Skeletal muscle cell (primary cell): ENCODE measurements around the gene PAWR.
"Not testable (repeated sequence)": the region's sequence is repeated elsewhere in the genome, so short reads cannot be mapped to it uniquely, and the experiment has no call there.

Experiments used
- DNase-seq: peaks from one replicate; pipeline ENCODE4 v3.0.0-alpha.2; 2010; ENCODE audit warnings: low read depth
- H3K4me3 ChIP-seq: 2 replicates; pipeline ENCODE4 v1.5.1; 2011; ENCODE audit warnings: low read depth, mild to moderate bottlenecking, control low read depth, low read length, moderate library complexity

PAWR gene

GRCh38 chr12:79688376-79689060 lies 2.2 kb downstream of the PAWR start:
- peak overlapping the region; percentile 96 for H3K4me3 ChIP-seq
- no peak for DNase-seq

DNA sequence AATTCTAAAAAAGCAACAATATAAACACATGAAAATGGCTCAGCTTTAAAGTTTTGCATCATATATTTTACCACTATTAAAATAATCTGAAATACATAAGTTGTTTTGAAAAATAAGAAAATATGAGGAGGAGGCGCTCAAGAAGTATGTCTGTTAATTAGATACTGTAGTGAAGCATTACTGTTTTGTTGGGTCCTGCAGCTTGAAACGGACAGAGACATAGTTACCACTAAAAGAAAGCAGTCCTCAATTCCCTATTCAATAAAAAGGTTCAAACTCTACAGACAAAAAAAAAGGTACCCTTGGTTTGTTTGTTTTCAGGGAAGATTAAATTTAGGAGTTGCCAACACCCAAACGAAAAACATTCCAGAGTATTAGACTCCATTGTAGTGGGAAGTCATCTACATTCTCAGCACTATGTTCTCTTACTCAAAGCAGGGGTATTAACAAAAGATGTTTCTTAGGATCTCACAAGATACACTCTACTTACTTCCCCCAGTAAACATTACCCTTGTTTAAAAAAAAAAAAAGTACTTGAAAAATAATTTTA lies 3.0 kb downstream of the PAWR start:
- no peak for DNase-seq
- H3K4me3 ChIP-seq = peak overlapping the region; percentile 96

DNA sequence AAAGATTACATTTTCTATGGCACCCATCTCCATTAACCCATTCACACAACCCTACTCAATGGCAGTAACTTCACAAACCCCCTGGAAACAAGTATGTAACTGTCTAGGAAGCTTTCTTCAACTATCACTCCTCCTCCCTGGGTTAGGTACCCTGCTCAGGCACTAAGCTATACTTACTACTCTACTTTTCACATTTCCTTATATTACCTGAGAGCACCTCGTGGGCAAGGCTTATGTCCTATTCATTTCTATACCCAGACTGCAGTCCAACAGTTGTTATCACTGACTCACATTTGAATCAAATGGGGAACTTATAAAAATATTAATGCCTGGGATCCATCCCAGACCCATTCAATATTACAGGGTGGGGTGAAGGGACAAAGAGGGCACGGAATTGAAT lies 4.6 kb downstream of the PAWR start:
- H3K4me3 ChIP-seq = no peak overlapping the region
- no peak for DNase-seq

GRCh38 chr12:79685068-79685467 lies 5.7 kb downstream of the PAWR start:
- DNase-seq = no peak
- H3K4me3 ChIP-seq = no peak overlapping the region

- DNase-seq, H3K4me3 ChIP-seq: not testable (repeated sequence)
Observed at GRCh38 chr12:79684338-79684737, 6.4 kb downstream of the PAWR start.

GRCh38 chr12:79682593-79682992 lies 8.2 kb downstream of the PAWR start:
- no peak for DNase-seq
- H3K4me3 ChIP-seq = no peak overlapping the region

DNA sequence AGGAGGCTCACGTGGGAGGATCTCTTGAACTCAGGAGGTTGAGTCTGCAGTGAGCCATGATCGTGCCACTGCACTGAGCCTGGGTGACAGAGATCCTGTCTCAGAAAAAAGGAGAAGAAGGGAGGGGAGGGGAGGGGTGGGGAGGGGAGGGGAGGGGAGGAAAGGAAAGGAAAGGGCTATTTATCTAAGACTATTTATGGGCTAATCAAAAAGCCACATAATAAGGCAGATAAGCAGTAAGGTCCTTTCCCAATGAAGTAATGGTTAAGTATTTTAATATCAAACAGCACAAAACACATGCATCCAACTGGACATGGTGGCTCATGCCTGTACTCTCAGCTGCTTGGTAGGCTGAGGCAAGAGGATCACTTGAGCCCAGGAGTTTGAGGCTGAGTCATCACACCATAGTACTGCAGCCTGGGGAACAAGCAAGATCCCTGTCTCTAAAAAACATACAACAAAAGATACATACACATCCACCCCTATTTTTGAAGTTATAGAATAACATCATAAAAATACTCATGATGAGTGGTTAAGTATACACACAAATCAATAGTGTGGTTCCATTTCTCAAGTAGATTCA lies 9.7 kb downstream of the PAWR start:
- no peak overlapping the region for H3K4me3 ChIP-seq
- no peak for DNase-seq

DNA sequence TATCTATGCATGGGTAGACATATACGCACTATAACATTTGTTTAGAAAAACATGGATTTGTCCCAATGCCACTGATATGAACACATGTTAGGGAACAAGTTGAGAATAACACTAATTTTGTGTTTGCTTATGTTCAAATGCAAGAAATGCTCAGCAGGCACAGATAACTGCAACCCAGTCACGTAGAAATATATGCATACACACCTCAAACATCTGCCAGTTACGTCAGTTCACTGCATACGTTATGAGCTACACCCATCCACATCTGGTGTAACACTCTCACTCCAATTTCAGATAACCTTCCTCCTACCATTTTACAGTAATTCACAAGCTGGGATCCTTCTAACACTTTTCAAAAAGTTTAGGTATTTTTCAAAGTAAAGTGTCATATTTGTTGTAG lies 10.7 kb downstream of the PAWR start:
- no peak overlapping the region for H3K4me3 ChIP-seq
- no peak for DNase-seq

- H3K4me3 ChIP-seq = no peak overlapping the region
- no peak for DNase-seq
Observed at GRCh38 chr12:79678306-79678705, 12.5 kb downstream of the PAWR start.

DNA sequence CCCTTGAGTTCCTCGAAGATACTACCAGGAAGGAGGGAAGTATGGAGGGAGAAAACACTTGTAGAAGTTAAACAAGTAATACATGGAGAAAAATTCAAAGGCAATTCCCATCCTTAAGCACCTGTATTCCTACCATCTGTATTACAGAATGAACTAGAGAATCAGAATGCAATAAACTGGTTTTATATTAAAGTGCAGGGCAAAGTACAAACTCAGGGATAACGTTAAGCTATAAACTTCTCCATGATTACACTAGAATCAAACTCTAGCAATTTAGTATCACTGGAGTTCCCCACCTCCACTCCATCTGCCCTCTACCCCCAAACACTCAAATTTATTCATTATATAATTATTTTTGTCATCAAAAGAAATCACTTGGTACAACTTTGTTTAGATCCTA lies 13.1 kb downstream of the PAWR start:
- DNase-seq = no peak
- H3K4me3 ChIP-seq = no peak overlapping the region

DNA sequence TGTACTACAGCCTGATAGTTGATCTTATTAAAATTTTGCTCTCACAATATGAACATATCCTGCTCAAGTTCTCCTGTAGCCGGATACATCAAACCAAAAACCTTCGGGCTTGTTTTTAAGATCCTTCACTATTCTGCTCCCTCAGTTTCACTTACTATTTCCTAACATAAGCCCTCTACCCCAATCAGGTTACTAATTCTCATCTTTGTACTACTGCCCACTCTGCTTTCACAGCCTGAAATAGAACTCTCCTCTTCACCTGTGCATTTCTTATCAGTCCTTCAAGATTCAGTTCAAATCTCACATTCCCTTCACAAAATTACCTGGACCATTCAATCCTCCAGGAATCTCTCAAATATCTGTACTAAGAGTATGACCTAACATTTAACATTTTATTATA lies 14.2 kb downstream of the PAWR start:
- H3K4me3 ChIP-seq = no peak overlapping the region
- DNase-seq = no peak

- no peak overlapping the region for H3K4me3 ChIP-seq
- DNase-seq = no peak
Observed at GRCh38 chr12:79674629-79675028, 16.1 kb downstream of the PAWR start.

- no peak for DNase-seq
- H3K4me3 ChIP-seq = no peak overlapping the region
Observed at GRCh38 chr12:79673354-79673753, 17.4 kb downstream of the PAWR start.

- no peak for DNase-seq
- H3K4me3 ChIP-seq = no peak overlapping the region
Observed at GRCh38 chr12:79668113-79668512, 22.7 kb downstream of the PAWR start.

- H3K4me3 ChIP-seq = no peak overlapping the region
- no peak for DNase-seq
Observed at GRCh38 chr12:79665212-79665887, 25.4 kb downstream of the PAWR start.

DNA sequence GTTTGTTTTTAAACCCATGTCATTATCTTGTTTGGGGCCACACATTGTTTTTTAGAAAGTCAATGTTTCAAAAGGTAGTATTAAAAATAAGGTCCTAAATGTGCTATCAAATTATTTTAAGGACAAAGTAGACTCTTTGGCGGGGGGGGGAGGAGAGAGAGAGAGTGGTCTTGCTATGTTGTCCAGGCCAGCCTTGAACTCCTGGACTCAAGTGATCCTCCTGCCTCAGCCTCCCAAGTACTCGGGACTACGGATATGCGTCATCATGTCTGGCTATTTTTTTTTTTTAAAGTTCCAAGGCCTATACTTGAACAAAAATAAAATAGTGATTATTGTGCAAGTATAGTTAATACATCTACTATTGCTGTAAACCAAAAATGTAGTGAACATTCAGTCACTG lies 26.2 kb downstream of the PAWR start:
- DNase-seq = no peak
- H3K4me3 ChIP-seq = no peak overlapping the region

- no peak overlapping the region for H3K4me3 ChIP-seq
- DNase-seq = no peak
Observed at GRCh38 chr12:79662046-79662811, 28.5 kb downstream of the PAWR start.

DNA sequence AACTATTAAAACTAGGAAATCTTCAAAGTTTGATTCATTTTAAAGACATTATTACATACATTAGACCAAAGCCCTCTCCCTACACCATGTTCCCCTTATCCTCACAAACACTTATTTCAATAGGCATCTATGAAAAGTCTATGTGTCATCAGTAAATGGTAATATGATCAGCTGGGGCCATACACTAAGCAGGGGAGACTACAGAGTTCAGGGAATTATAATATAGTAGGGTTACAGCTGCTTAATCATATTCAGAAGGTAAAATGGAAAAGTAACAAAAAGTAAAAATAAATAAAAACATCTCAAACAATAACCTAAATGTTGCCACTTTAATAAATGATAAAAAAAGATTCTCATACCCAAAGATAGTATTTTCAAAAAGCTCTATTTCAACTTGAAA lies 29.1 kb downstream of the PAWR start:
- no peak overlapping the region for H3K4me3 ChIP-seq
- no peak for DNase-seq

GRCh38 chr12:79659961-79660431 lies 30.8 kb downstream of the PAWR start:
- no peak for DNase-seq
- no peak overlapping the region for H3K4me3 ChIP-seq

GRCh38 chr12:79658221-79658620 lies 32.5 kb downstream of the PAWR start:
- no peak for DNase-seq
- H3K4me3 ChIP-seq = no peak overlapping the region
